Psoas muscle (tissue), 8 donors: Measurements from ENCODE around the gene TH. TPM values are rescaled to one million over a fixed set of nuclear protein-coding genes. Genes with fewer than 3 reads are reported as not detected.

Experiments
- ATAC-seq, 4 donors: fragments of 200-7000 bp; cut with Tn5 transposase; one replicate each; pipeline ENCODE4 v1.9.1; 2020; ENCODE audit warnings: moderate library complexity in 3 of 4, mild to moderate bottlenecking in 2 of 4
- DNase-seq, 2 donors: peaks; one replicate each; pipeline ENCODE4 v3.0.0-alpha.2; 2020
- H3K27ac ChIP-seq: fragments of 200-600 bp; one replicate; pipeline ENCODE4 v1.8.0; 2022
- H3K27me3 ChIP-seq, 3 donors: fragments of 200-600 bp in 1 of 3; one replicate each; pipeline versions ENCODE4 v1.6.1 to v1.8.0; 2013 to 2022; ENCODE audit warnings: low read length in 2 of 3, mild to moderate bottlenecking in 2 of 3, moderate library complexity in 1 of 3; ENCODE audit not compliant: insufficient read depth in 3 of 3
- H3K36me3 ChIP-seq, 2 donors: fragments of 200-600 bp in 1 of 2; one replicate each; pipeline versions ENCODE4 v1.6.1 to v1.8.0; 2013 to 2022; ENCODE audit warnings: low read depth in 1 of 2, mild to moderate bottlenecking in 1 of 2, moderate library complexity in 1 of 2; ENCODE audit not compliant: insufficient read depth in 1 of 2
- H3K4me1 ChIP-seq: fragments of 200-600 bp; one replicate; pipeline ENCODE4 v1.8.0; 2022
- H3K4me3 ChIP-seq: fragments of 200-600 bp; one replicate; pipeline ENCODE4 v1.8.0; 2022; ENCODE audit warnings: mild to moderate bottlenecking
- H3K9me3 ChIP-seq: fragments of 200-600 bp; one replicate; pipeline ENCODE4 v1.8.0; 2022
- CTCF ChIP-seq: fragments of 200-600 bp; IDR thresholded peaks from one replicate; pipeline ENCODE4 v1.8.0; 2022; ENCODE audit warnings: antibody characterized with exemption
- WGBS, 3 donors: extraction: QIAGEN DNeasy Blood & Tissue Kit; methylation state at CpG; one replicate each; pipeline versions ENCODE4 v1.1.6 to v1.1.7; 2013; 5-methylcytosine and 5-hydroxymethylcytosine counted together
- intact Hi-C, 2 donors: fragments of 100-400 bp; cut with DNase I; formaldehyde crosslinking; loops; one replicate each; pipeline versions ENCODE4 v1.11.0 to v1.14.2; 2022
- polyA plus RNA-seq, 3 donors: library from polyadenylated mRNA; stranded (reverse); fragments of 200-250 nt; gene quantifications; one replicate each; pipeline ENCODE4 v1.2.3, GENCODE V29; 2013
- total RNA-seq, 4 donors: library from RNA; stranded (reverse); fragmentation: NEBNext Ultra II Directional in 2 of 4; extraction: Animal tissue kit (Norgen Biotek cat#: 25700) in 2 of 4; gene quantifications; one replicate each; pipeline versions ENCODE4 v1.2.1 to v1.2.4, GENCODE V29; 2021 to 2023
- donor health status: healthy with polysubstance abuse.
- donor health status: DM: no; HTN: no; CAD: no; lungs with moderate emphysema.
- donor health status: Bipolar disorder and iron deficiency.
- donor health status: healthy.
- donor health status: DM: yes; HTN: yes; CAD: no.
- donor health status: DM: no; HTN: no; CAD: no.
- donor health status: DM: no; HTN: no; CAD: no.
- donor health status: DM: yes; HTN: yes; CAD: no.

The TH gene
- total and polyA plus RNA-seq, 7 donors, result 0.16 to 0.34 TPM; not detected in 5

GRCh38 chr11:2158966-2159365 is 12.6 kb downstream of the TH start:
- WGBS, 3 donors, result 79 to 82% (median 82%) methylated on average over 9 to 10 of the region's 10 CpGs
- Histone ChIP-seq H3K4me1 (no peaks in the 10 kb centered on the region), H3K36me3 (no peaks in the 10 kb centered on the region), H3K27me3 (peaks cover 0 to 7% (median 3%) of the 10 kb centered on the region in 3 donors), H3K4me3 (no peak overlapping the region), H3K9me3 (no peaks in the 10 kb centered on the region), H3K27ac (no peak overlapping the region)
- ATAC-seq, result no peak
- intact Hi-C loops, result no loop called here
- no peak for TF ChIP-seq CTCF
- DNase-seq, result no peak

DNA sequence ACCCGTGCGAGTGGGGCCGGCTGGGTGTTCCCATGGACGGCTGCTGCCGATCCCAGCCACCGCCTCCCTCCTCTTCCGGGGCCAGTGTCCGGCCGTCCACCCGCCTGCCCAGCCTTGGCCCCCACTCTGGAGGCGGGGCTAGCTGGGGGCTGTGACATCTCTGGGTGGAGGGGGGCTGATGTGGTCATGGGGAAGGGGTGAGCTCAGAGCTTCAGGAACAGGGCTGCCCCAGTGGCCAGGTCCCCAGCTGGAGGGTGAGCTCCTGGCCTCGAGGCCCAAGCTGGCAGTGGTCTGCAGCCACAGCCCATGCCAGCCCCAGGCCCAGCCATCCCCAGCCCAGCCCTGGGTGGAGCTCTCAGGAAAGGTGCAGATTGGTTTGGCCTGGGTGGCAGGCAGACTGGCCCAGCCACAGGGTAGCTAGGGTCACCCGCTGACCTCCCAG is 13.3 kb downstream of the TH start:
- no peaks in the 10 kb centered on the region for H3K36me3 ChIP-seq
- DNase-seq, result no peak
- WGBS, 3 donors, result 53 to 66% (median 62%) methylated on average over 6 to 13 of the region's 13 CpGs
- H3K4me3 ChIP-seq, result no peak overlapping the region
- H3K27ac ChIP-seq, result no peak overlapping the region
- H3K9me3 ChIP-seq, result no peaks in the 10 kb centered on the region
- ATAC-seq, result no peak
- no peaks in the 10 kb centered on the region for H3K4me1 ChIP-seq
- no peak for TF ChIP-seq CTCF
- intact Hi-C loops, result no loop called here
- peaks cover 0 to 4% (median 3%) of the 10 kb centered on the region in 3 donors for H3K27me3 ChIP-seq

DNA sequence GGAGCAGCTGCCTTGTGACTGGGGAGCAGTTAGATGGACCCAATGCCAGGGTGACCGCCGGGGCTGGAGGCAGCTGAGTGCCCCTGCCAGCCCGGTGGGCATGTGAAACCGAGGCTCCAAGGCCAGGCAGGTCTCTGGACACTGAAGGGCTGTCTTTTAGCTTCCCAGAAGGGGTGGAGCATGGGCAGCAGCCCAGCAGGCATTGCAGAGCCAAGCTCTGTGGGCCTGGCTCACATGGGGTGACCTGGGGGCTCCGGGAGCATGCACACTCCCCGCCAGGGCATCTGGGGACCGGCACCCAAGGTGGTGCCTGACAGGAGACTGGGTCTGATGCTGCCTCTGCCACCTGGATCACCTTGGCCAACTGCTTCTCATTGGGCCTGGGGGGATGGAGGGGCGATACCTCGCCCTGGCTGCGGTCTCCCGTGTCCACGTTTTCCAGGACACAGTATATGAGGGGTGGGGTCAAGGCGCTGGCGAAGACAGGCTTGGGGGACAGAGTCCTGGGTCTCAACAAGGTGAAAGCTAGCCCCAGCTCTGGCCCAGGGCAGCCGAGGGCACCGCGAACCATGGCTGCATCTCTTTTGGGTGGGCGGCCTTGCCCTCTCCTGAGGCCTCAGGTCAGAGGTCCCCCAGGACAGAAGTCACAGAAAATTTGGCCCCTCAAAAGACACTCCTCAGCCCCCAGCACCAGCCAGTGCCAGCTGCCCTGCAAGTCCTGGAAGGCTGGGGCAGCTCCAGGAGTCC is 14.1 kb downstream of the TH start:
- WGBS, 3 donors, result 60 to 70% (median 62%) methylated on average over 17 to 18 of the region's 18 CpGs
- Histone ChIP-seq H3K27ac (no peak overlapping the region), H3K9me3 (no peaks in the 10 kb centered on the region), H3K36me3 (no peaks in the 10 kb centered on the region), H3K4me3 (no peak overlapping the region), H3K27me3 (peaks cover 0 to 3% (median 0%) of the 10 kb centered on the region in 3 donors), H3K4me1 (no peaks in the 10 kb centered on the region)
- TF ChIP-seq CTCF, result no peak
- intact Hi-C loops, result no loop called here
- no peak for ATAC-seq
- no peak for DNase-seq

DNA sequence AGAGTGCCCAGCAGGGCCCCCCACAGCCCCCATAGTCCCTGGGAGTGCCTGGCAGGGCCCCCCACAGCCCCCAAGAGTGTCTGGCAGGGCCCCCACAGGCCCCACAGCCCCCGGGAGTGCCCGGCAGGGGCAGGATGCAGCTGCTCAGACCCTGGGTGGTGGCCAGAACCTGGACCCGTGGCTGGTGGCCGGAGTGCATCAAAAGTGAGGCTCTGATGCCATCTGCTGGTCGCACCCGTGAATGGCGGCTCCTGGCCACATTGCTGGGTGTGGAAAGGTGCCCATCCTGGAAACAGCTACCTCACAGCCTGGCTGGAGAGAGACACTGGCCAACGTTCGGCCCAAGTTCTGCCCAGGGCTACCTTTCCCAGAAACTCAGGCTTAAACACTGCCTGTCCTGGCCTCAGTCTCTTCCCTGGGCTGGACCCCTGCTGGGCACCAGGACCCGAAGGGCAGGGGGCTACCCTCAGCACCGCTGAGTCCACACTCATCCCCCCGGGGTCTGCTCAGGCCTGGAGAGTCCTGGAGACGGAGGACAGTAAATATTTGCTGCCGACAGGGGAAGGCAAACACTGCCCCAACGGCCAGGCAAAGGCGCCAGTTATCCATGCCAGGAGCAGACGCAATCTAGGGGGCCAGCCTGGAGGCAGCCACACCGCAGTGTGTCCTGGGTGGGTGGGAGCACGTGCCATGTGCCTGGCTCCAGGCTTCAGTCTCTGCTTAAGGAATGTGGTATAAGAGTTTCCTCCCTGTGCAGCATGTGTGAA is 15.0 kb downstream of the TH start:
- TF ChIP-seq CTCF, result peak; percentile 79
- Histone ChIP-seq H3K27me3 (no peaks in the 10 kb centered on the region), H3K9me3 (no peaks in the 10 kb centered on the region), H3K4me3 (no peak overlapping the region), H3K4me1 (peaks cover 2% of the 10 kb centered on the region), H3K27ac (no peak overlapping the region), H3K36me3 (no peaks in the 10 kb centered on the region)
- DNase-seq (peak; percentile 73 to 87), ATAC-seq (peak; percentile 69 to 83 (median 77))
- intact Hi-C loops, result no loop called here
- 18 to 26% (median 26%) methylated on average over 18 to 19 of the region's 19 CpGs for WGBS, 3 donors
